HG02970 (cell line): Measurements from ENCODE around the gene RALGPS1.

Experiments
- ATAC-seq: cut with Tn5 transposase; IDR thresholded peaks from one replicate; pipeline ENCODE4 v1.9.1; 2021; ENCODE audit warnings: mild to moderate bottlenecking, moderate library complexity, moderate number of reproducible peaks; ENCODE audit not compliant: unreplicated experiment, low FRiP score

Gene RALGPS1

DNA sequence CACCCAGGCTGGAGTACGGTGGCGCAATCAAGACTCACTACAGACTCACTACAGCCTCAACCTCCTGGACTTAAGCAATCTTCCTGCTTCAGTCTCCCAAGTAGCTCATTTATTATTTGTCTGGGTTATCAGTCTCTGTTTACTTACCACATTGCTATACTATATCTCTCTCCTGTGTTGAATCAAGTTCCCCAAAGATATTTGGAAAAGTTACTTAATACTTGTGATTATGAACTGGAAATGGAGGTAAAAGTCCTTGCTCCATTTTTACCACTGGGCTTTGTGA is 152.2 kb downstream of the RALGPS1 start:
- no peak for ATAC-seq

DNA sequence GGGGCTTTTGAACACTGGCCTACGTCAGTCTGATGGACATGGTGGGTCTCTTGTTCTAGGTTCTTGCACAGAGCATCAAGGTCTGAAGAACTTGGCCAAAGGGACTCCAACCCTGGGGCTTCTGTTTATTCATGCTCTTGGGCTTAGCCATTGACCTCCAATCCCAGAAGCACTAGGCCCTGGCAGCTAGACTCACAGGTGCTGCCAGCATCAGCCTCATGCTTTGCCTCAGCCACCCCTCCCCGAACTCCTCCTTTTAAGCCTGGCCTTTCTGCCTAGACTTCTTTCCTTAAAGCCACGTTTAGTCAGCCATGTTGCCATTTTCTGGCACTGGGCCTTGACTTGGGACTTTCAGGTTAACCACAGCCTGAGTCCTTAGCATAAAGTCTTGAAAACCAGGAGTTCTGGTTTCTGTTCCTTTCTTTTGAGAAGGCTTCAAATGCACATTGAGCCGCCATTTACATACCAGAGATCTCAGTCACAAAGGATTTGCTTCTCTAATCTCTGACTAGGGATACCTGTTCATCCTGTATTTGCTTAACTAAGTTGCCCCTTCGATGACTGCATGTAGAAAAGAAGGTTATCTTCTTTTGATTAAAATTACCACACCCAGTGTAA is 153.1 kb downstream of the RALGPS1 start:
- ATAC-seq, result no peak

GRCh38 chr9:127074561-127075548 is 160.3 kb downstream of the RALGPS1 start:
- no peak for ATAC-seq

DNA sequence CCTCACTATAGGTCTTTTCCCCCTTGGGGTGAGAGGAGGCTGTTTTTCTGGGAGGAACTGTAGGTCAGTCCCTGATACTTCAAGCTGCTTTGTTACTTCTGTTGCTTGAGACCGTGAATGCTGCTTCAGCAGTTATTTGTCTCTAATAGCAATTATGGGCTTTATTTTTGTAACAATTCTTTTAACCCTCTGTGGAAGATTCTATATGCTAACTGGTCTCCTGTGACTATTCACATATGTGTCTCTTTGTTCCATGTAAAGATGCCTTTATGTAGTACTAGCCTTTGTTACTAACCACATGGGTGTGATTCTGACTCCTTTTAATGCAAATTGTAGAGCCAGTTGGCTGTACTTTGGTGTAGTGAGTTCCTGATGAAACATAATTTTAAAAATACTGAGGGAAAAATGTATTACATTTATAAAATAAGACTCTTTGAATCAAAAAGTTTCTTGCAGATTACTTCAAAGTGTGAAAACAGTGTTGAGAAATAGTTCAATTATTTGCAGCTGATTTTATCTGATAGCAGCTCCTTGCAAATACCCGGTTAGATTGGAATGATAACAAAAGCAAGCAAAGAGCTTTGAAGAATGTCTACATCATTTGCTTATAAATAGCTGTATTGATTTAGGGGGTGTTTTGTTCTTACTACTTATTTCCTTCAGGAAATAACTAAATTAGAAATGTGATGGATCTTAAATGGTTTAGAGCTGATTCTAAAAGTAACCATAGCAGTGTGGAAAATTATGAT is 161.2 kb downstream of the RALGPS1 start:
- ATAC-seq, result no peak

DNA sequence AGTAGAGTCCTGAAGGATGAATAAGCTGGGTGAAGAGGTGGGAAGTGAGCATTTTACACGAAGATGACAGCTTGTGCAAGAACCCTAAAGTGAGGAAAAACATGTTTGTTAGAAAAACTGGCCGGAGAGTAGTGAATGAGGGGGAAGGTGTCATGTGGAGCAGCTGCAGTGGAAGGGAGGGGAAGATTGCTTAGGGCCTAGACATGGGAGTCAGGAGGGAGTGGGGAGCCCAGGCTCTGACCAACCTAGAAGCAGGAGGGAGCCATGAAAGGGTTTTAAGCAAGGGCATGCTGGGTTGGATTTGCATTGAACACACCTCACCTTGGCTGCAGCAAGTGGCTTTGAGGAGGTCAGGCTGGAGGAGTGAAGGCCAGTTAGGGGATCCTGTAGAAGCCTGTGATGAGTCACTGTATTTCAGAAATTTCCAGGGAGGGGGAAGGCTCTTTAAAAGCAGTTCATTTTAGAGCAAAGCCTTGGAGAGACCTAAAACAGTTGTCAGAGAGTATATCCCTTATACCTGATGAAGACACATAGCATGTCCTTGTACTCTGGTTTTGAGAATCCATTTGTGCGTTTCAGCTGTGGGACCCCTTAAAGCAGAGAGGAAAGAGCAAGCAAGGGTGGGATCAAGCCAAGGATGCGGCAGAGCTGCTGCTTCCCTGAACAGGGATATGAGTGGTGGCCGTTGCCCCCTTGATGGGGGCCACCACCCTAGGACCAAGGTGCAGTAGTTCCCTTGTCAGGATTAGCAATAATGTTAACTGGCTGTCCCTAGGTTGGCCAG is 162.5 kb downstream of the RALGPS1 start:
- ATAC-seq, result no peak

DNA sequence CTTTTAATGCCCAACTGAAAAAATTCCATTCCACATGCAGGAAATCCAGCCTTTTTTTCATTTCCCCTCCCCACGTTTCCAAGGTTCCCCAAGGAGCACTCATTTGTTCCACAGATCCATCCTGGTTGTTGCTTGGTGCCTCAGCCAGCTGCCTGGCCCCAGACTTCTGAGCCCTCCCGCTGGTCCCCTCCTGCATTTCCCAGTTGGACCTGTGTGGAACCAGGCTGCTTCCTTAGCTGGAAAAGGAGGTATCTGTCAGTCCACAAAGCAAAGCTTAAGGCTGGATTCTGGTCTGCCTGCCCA is 163.0 kb downstream of the RALGPS1 start:
- ATAC-seq, result no peak

DNA sequence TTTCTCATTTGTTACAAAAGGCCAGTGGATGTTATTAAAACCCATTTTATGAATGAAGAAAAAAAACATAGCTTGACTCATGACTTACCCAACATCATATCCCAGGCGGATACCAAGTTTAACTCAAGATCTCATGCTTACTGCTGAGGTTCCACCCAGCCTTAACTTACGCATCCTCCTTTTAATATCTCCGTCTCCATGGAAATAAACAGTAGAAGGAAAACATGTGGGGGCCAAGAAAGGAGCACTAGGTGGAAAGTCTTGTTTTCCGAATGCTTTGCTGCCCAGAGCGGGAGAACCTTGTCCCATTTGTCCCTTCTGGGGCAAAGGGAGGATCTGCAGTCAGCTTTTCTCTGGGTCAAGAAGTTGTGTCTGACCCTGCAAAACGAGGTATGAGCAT is 163.8 kb downstream of the RALGPS1 start:
- no peak for ATAC-seq

GRCh38 chr9:127078988-127079387 is 164.4 kb downstream of the RALGPS1 start:
- no peak for ATAC-seq

DNA sequence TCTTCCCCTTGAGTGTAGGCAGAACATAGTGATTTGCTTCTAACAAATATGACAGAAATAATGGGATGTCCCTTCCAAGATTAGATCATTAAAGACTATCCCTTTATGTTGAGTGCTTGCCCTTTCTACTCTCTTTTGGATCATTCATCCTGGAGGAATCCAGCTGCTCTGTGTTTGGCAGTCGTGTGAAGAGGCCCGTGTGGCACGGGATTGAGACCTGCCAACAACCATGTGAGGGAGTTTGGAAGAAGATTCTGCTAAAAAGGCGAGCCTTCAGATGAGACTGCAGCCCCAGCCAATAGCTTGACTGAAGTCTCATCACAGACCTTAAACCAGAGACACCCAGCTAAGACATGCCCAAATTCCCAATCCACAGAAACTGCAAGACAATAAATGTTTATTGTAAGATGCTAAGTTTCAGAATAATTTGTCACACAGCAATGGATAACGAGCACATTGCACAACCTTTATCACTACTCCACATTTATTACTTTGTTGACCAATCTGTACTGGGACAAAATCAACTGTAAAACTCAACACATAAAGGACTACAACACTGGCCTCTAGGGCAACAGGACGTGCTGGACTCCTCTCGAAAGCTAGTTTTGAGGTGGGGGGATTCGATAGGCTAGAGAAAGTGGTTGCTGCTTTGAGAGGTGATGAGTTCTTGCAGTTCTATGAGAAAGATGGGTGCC is 165.0 kb downstream of the RALGPS1 start:
- no peak for ATAC-seq

DNA sequence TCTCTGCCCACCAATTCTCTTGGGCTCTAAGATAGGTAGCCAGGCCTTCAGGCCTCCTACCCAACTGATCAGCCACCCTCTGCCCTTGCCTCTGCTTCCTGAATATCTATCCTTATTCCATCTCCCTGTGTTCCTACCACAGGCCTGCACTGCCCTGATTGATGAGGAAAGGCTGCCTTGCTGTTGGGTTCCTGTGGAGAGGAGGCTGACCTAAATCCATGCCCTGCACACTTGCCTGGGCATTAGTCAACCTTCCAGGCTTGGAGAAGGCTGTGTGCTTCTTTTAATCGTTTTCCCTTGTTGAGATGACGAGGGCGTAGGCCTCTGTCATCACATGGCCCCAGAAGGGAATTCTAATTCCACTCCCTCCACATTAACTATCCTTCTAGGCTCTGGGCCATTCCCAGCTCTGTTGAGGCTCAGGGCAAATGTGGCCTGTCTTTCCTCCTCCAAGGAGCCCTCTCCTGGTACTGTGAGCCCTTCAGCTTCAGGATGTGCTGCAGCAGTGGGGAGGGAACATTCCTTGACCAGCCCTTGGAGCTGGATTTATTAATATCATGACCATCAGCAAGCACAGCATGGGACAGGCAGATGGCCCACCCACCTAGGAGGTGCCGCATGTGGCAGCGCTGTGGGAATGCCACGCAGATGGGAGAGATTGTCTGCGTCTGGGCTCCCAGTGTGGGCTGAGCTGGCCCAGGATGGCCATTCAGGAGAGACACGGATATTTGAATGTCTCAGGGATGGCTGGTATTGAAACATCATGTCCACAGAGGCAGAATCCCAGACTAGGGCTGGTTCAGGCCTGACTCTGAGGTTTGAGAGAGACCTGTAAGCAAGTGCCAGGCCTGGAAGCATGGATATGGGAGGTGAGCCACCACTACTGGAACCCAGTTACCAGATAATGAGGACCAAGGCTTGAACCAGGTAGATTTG is 166.9 kb downstream of the RALGPS1 start:
- ATAC-seq, result no peak

- no peak for ATAC-seq
These were observed 168.8 kb downstream of the RALGPS1 start for GRCh38 chr9:127083138-127083980.

DNA sequence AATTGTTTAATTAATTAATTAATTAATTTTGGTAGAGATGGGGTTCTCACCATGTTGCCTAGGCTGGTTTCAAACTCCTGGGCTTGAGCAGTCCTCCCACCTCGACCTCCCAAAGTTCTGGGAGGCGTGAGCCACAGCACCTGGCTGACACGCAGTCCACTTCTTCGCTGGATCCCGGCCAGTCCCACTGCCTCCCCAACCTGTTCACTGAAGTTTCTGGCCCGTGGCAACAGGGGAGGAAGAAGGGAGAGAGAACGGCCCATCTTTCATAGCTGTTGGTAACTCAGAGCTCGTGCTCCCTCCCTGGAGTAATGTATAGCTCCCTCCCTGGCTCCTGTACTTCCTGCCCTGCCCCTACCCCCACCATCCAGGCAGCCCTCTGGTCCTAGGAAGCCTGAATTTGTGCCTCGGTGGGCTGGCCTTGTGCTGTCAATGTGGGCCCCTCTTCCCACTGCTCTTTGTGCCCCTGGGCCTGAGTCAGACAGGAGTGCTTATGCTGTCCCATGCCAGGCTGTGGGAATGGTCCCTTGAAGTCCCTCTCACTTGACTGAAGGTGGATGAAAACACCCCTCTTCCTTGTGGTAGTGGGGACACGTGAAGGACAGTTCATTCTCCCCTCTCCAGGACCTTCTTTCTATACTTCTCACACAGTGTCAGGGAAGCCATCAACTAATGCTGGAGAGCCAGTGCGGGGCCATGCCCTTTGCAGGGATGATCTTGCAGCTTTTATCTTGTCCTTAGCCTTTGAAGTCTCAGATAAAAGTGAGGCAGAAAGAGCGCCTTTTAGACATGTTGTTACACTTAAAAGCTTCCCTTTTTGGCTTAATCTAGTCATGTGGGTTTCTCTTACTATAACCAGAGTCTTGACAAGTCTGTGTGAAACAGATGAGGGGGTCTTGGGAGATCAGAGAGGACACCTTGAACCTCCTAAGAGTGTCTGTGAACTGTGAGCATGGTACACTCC is 169.8 kb downstream of the RALGPS1 start:
- no peak for ATAC-seq

GRCh38 chr9:127085186-127085585 is 170.6 kb downstream of the RALGPS1 start:
- ATAC-seq, result no peak

DNA sequence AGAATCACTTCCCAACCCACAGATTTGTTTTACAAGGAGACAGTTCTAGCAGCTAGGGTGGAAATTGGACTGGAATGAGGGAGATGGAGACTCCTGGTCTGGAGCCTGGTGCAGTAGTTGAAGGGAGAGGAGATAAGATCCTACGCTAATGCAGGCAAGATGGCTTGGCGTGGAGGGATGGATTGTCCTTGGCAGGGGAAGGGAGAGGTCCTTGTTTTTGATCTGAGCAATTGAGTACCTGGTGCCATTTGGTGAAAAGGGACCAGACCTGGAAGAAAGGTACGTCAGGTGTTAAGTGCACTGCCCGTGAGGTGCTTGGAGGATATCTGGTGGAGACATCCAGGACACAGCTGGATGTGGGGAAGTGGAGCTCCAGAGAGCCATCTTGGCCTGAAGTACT is 172.2 kb downstream of the RALGPS1 start:
- ATAC-seq, result no peak

DNA sequence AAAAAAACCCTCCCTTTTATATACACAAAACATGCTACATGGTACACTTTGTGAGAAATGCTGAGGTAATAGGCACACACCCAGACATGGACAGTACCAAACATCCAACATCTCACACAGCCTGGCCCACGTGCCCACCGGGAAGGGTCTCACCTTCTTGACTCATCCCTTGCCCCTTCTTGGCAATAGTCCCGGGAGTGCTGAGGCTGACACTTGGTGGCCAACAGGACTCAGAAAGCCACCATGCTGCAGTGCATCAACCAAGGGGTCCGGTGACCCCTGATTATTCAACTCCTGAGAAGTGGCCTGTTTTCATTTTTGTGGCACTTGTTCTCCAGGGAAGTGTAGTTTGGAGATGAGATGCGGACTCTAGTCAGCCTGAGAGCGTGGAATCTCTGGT is 172.8 kb downstream of the RALGPS1 start:
- ATAC-seq, result no peak

DNA sequence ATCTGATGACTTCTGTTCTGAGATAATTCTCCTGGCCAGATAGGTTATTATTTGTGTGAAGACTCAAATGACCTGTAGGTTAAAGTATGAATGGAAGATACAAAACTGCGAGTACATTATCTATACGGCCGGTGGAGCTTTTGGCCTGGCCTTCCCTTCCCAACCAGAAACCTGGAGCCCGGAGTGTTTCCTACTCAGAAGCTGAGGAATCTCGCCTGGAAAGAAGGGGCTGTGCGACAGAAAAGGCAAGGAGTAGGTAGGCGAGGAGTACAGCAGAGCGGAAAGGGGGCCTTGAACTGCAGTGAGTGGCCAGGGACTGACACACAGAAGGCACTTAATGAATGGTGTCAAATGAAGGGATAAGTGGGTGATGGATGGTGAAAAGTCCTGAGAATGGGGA is 173.3 kb downstream of the RALGPS1 start:
- ATAC-seq, result no peak
